ENCODE results near the gene FERMT2. TPM values are rescaled to one million over a fixed set of nuclear protein-coding genes. Genes with fewer than 3 reads are reported as not detected.

FERMT2 gene
- total and polyA plus RNA-seq, 3 donors from 2014 or later, result 36.8 to 45.7 (median 37.6) TPM

GRCh38 chr14:52992236-52992870 lies 41.5 kb upstream of the FERMT2 start:
- Histone ChIP-seq H3K4me3 (no peak overlapping the region), H3K27me3 (no peaks in the 10 kb centered on the region), H3K4me1 (no peaks in the 10 kb centered on the region), H3K9me3 (no peaks in the 10 kb centered on the region), H3K36me3 (ENCODE audit: low read depth, missing control alignments) (no peaks in the 10 kb centered on the region), H3K27ac (no peak overlapping the region)
- no peak for DNase-seq
- no peak for TF ChIP-seq CTCF (IDR thresholded peaks at IDR 0.05)
- no peak for TF ChIP-seq POLR2A (IDR thresholded peaks at IDR 0.05)
- WGBS, 2 donors, result 79 to 85% methylated on average over 1 of the region's 1 CpG
- intact Hi-C loops (cut with DNase I; ENCODE audit: low total_unique reads), result no loop called here

GRCh38 chr14:52988139-52988538 lies 37.3 kb upstream of the FERMT2 start:
- H3K9me3 ChIP-seq, result no peaks in the 10 kb centered on the region
- no peaks in the 10 kb centered on the region for H3K36me3 ChIP-seq (ENCODE audit: low read depth, missing control alignments)
- no peak for DNase-seq
- intact Hi-C loops (cut with DNase I; ENCODE audit: low total_unique reads), result loop anchor here (10.0 kb wide), 1 partner anchor 67 kb away; no protein-coding TSS in a partner anchor
- H3K4me3 ChIP-seq, result no peak overlapping the region
- TF ChIP-seq POLR2A (IDR thresholded peaks at IDR 0.05) (no peak), CTCF (IDR thresholded peaks at IDR 0.05) (no peak)
- H3K4me1 ChIP-seq, result no peaks in the 10 kb centered on the region
- no peaks in the 10 kb centered on the region for H3K27me3 ChIP-seq
- no peak overlapping the region for H3K27ac ChIP-seq

- 54 to 60% methylated on average over 3 of the region's 3 CpGs for WGBS, 2 donors
- Histone ChIP-seq H3K27me3 (no peaks in the 10 kb centered on the region), H3K4me1 (no peaks in the 10 kb centered on the region), H3K9me3 (no peaks in the 10 kb centered on the region), H3K36me3 (ENCODE audit: low read depth, missing control alignments) (no peaks in the 10 kb centered on the region), H3K4me3 (no peak overlapping the region), H3K27ac (no peak overlapping the region)
- intact Hi-C loops (cut with DNase I; ENCODE audit: low total_unique reads), result loop anchor here (10.0 kb wide), 1 partner anchor 67 kb away; no protein-coding TSS in a partner anchor
- no peak for DNase-seq
- TF ChIP-seq POLR2A (IDR thresholded peaks at IDR 0.05) (no peak), CTCF (IDR thresholded peaks at IDR 0.05) (no peak)
These were observed 36.7 kb upstream of the FERMT2 start for GRCh38 chr14:52987514-52987913.

GRCh38 chr14:52987042-52987441 lies 36.2 kb upstream of the FERMT2 start:
- DNase-seq, result no peak
- TF ChIP-seq POLR2A (IDR thresholded peaks at IDR 0.05) (no peak), CTCF (IDR thresholded peaks at IDR 0.05) (no peak)
- Histone ChIP-seq H3K27ac (no peak overlapping the region), H3K36me3 (ENCODE audit: low read depth, missing control alignments) (no peaks in the 10 kb centered on the region), H3K27me3 (no peaks in the 10 kb centered on the region), H3K9me3 (no peaks in the 10 kb centered on the region), H3K4me3 (no peak overlapping the region), H3K4me1 (no peaks in the 10 kb centered on the region)
- WGBS, 2 donors, result 69 to 91% methylated on average over 2 of the region's 2 CpGs
- intact Hi-C loops (cut with DNase I; ENCODE audit: low total_unique reads), result loop anchor here (10.0 kb wide), 1 partner anchor 68 kb away; no protein-coding TSS in a partner anchor

GRCh38 chr14:52977798-52978197 lies 26.9 kb upstream of the FERMT2 start:
- WGBS, 2 donors, result 48 to 53% methylated on average over 3 of the region's 3 CpGs
- no peak for DNase-seq
- no peak overlapping the region for H3K27ac ChIP-seq

More at GRCh38 chr14:52977798-52978197, 26.9 kb upstream of the FERMT2 start:
- H3K4me1 ChIP-seq, result no peaks in the 10 kb centered on the region
- no peaks in the 10 kb centered on the region for H3K27me3 ChIP-seq
- no peak overlapping the region for H3K4me3 ChIP-seq
- intact Hi-C loops (cut with DNase I; ENCODE audit: low total_unique reads), result no loop called here
- no peak for TF ChIP-seq CTCF (IDR thresholded peaks at IDR 0.05)
- TF ChIP-seq POLR2A (IDR thresholded peaks at IDR 0.05), result no peak
- H3K9me3 ChIP-seq, result no peaks in the 10 kb centered on the region
- no peaks in the 10 kb centered on the region for H3K36me3 ChIP-seq (ENCODE audit: low read depth, missing control alignments)

Data from testis (tissue), 3 donors.